Kidney (tissue), 14 donors: ENCODE data around the gene NAA25. TPM values are rescaled to one million over a fixed set of nuclear protein-coding genes. Genes with fewer than 3 reads are reported as not detected.
"Not testable (repeated sequence)": the region's sequence is repeated elsewhere in the genome, so short reads cannot be mapped to it uniquely, and the experiment has no call there.

Experiments
- DNase-seq, 5 donors: peaks; one replicate each; pipeline ENCODE4 v3.0.0-alpha.2; 2013 to 2020
- FAIRE-seq: peaks from 2 replicates; lab custom pipeline; 2012; peaks lifted over from hg19 to GRCh38; lab: Jason Lieb, UNC
- H3K27ac ChIP-seq, 2 donors: one replicate each; pipeline ENCODE4 v1.7.0; 2013; ENCODE audit warnings: low read depth in 2 of 2, low read length in 2 of 2, inconsistent platforms in 1 of 2
- H3K27me3 ChIP-seq: one replicate; pipeline ENCODE4 v1.7.1; 2013; ENCODE audit warnings: low read length, inconsistent platforms; ENCODE audit not compliant: control insufficient read depth, insufficient read depth
- H3K36me3 ChIP-seq, 3 donors: one replicate each; pipeline versions ENCODE4 v1.7.0 to v1.7.1; 2013; ENCODE audit warnings: low read length in 3 of 3, control low read depth in 1 of 3, inconsistent platforms in 1 of 3; ENCODE audit not compliant: insufficient read depth in 3 of 3, control insufficient read depth in 2 of 3
- H3K4me1 ChIP-seq, 3 donors: one replicate each; pipeline versions ENCODE4 v1.7.0 to v1.7.1; 2013; ENCODE audit warnings: low read length in 3 of 3, inconsistent platforms in 1 of 3, low read depth in 1 of 3; ENCODE audit not compliant: control insufficient read depth in 2 of 3, insufficient read depth in 2 of 3
- H3K4me3 ChIP-seq, 3 donors: one replicate each; pipeline versions ENCODE4 v1.7.0 to v1.8.1; 2013; ENCODE audit warnings: low read length in 3 of 3, control low read depth in 1 of 3, inconsistent platforms in 1 of 3
- H3K9ac ChIP-seq, 3 donors: one replicate each; pipeline versions ENCODE4 v1.7.0 to v1.7.1; 2013; ENCODE audit warnings: low read length in 3 of 3, control low read depth in 1 of 3, inconsistent platforms in 1 of 3
- H3K9me3 ChIP-seq, 3 donors: one replicate each; pipeline versions ENCODE4 v1.7.0 to v1.7.1; 2013; ENCODE audit warnings: low read length in 3 of 3, control low read depth in 1 of 3, inconsistent platforms in 1 of 3; ENCODE audit not compliant: control insufficient read depth in 2 of 3, insufficient read depth in 1 of 3
- CTCF ChIP-seq: IDR thresholded peaks from 3 replicates; pipeline ENCODE4 v1.5.1; 2012; ENCODE audit warnings: mild to moderate bottlenecking, moderate library complexity, borderline replicate concordance; ENCODE audit not compliant: insufficient read depth; ENCODE audit errors: extremely low read depth
- intact Hi-C: fragments of 100-400 bp; cut with DNase I; formaldehyde crosslinking; loops from one replicate; pipeline ENCODE4 v1.11.1; 2022
- polyA plus RNA-seq: library from polyadenylated mRNA; stranded (reverse); fragments of 350-450 nt; fragmentation: Illumina TruSeq; extraction: RNeasy Lipid Tissue Mini Kit (QIAGEN cat#74804); gene quantifications from one replicate; pipeline ENCODE4 v1.2.3, GENCODE V29; 2014; ENCODE audit warnings: low read depth, low replicate concordance; ENCODE audit not compliant: insufficient read depth
- total RNA-seq: library from RNA; stranded (reverse); fragmentation: NEBNext Ultra II Directional; extraction: Animal tissue kit (Norgen Biotek cat#: 25700); gene quantifications from one replicate; pipeline ENCODE4 v1.2.1, GENCODE V29; 2021
- donor health status: control.
- donor health status: control.
- donor health status: control.
- donor health status: control.
- donor health status: control.
- donor health status: DM: yes; HTN: yes; CAD: no.
- donor health status: Normal renal cell carcinoma (clear cell type).

The NAA25 gene
- total and polyA plus RNA-seq, 2 donors from 2014 or later = 3.2 to 22.8 TPM

GRCh38 chr12:112012775-112013600 lies 95.6 kb downstream of the NAA25 start, which contains the start of the genes ERP29 and TMEM116:
TSS of gene ERP29 (plus strand) at chr12:112013426. CDS start at chr12:112013466, 40 bp downstream.
TSS of gene TMEM116 (minus strand) at chr12:112013165. CDS start at chr12:112005270, 7,895 bp downstream.
- Histone ChIP-seq H3K27me3 (no peaks in the 10 kb centered on the region), H3K4me1 (peaks cover 0 to 16% (median 14%) of the 10 kb centered on the region in 3 donors), H3K9ac (peak within 1 kb of the TSS; percentile 98 to 99 (median 99)), H3K36me3 (peaks cover 3 to 7% (median 6%) of the 10 kb centered on the region in 3 donors), H3K27ac (peak within 1 kb of the TSS; percentile 97), H3K4me3 (peak within 1 kb of the TSS; percentile 94 to 98 (median 96)), H3K9me3 (peaks cover 0 to 2% (median 0%) of the 10 kb centered on the region in 3 donors)
- FAIRE-seq (no peak), DNase-seq (peak; percentile 99 to 100 (median 100))
- TF ChIP-seq CTCF = peak; percentile 45
- intact Hi-C loops = no loop called here

DNA sequence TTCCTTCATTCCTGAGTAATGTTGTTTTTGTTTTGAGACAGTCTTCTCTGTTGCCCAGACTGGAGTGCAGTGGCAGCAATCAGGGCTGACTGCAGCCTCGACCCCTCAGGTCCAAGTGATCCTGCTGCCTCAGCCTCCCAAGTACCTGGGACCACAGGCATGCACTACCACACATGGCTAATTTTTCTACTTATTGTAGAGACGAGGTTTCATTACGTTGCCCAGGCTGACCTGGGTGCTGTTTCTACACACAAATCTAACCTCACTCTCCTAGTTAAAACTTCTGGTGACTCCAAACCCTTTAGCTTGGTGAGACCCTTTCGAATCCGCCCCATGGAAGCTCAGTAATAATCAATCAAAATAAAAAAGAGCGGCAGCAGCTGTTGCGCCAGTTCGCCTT lies 96.9 kb downstream of the NAA25 start:
- DNase-seq (no peak), FAIRE-seq (no peak)
- H3K4me3 ChIP-seq = peak overlapping the region in 2 of 3 donors; percentile 96 to 98
- TF ChIP-seq CTCF = no peak
- H3K36me3 ChIP-seq = peaks cover 3 to 7% (median 6%) of the 10 kb centered on the region in 3 donors
- peaks cover 0 to 2% (median 0%) of the 10 kb centered on the region in 3 donors for H3K9me3 ChIP-seq
- H3K27me3 ChIP-seq = no peaks in the 10 kb centered on the region
- peak overlapping the region in 1 of 3 donors; percentile 99 for H3K9ac ChIP-seq
- intact Hi-C loops = no loop called here
- no peak overlapping the region for H3K27ac ChIP-seq
- H3K4me1 ChIP-seq = peaks cover 0 to 16% (median 14%) of the 10 kb centered on the region in 3 donors

- DNase-seq (no peak), FAIRE-seq (no peak)
- intact Hi-C loops = no loop called here
- H3K36me3 ChIP-seq = peaks cover 0 to 2% (median 1%) of the 10 kb centered on the region in 3 donors
- no peak overlapping the region for H3K27ac ChIP-seq
- no peaks in the 10 kb centered on the region for H3K9me3 ChIP-seq
- H3K27me3 ChIP-seq = no peaks in the 10 kb centered on the region
- no peak overlapping the region for H3K4me3 ChIP-seq
- peaks cover 0 to 19% (median 14%) of the 10 kb centered on the region in 3 donors for H3K4me1 ChIP-seq
- H3K9ac ChIP-seq = no peak overlapping the region
- no peak for TF ChIP-seq CTCF
Measured at GRCh38 chr12:112010415-112011344, 97.9 kb downstream of the NAA25 start.

DNA sequence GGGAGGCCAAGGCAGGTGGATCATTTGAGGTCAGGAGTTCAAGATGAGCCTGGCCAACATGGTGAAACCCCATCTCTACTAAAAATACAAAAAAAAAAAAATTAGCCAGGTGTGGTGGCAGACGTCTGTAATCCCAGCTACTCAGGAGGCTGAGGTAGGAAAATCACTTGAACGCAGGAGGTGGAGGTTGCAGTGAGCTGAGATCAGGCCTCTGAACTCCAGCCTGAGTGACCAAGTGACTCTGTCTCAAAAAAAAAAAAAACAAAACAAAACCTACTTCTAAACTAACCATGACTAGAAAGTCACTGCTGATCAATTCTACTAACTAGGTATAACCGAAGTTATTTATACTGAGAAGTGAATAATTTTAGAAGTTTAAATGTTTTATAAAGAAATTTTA lies 99.0 kb downstream of the NAA25 start:
- H3K9me3 ChIP-seq, H3K27ac ChIP-seq, H3K9ac ChIP-seq, FAIRE-seq, H3K27me3 ChIP-seq, DNase-seq, intact Hi-C loops, H3K4me3 ChIP-seq, H3K36me3 ChIP-seq: not testable (repeated sequence)
- peaks cover 0 to 19% (median 11%) of the 10 kb centered on the region in 3 donors for H3K4me1 ChIP-seq
